ENCODE measurements around the gene SLCO3A1.

SLCO3A1 gene

GRCh38 chr15:91922646-91923547 lies 69.4 kb downstream of the SLCO3A1 start:
- DNase-seq (ENCODE audit: low read depth), result no peak
- H3K4me3 ChIP-seq (ENCODE audit: low read length), result no peak overlapping the region
- TF ChIP-seq, protein P1, sequence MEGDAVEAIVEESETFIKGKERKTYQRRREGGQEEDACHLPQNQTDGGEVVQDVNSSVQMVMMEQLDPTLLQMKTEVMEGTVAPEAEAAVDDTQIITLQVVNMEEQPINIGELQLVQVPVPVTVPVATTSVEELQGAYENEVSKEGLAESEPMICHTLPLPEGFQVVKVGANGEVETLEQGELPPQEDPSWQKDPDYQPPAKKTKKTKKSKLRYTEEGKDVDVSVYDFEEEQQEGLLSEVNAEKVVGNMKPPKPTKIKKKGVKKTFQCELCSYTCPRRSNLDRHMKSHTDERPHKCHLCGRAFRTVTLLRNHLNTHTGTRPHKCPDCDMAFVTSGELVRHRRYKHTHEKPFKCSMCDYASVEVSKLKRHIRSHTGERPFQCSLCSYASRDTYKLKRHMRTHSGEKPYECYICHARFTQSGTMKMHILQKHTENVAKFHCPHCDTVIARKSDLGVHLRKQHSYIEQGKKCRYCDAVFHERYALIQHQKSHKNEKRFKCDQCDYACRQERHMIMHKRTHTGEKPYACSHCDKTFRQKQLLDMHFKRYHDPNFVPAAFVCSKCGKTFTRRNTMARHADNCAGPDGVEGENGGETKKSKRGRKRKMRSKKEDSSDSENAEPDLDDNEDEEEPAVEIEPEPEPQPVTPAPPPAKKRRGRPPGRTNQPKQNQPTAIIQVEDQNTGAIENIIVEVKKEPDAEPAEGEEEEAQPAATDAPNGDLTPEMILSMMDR (conservative IDR thresholded peaks at IDR 0.05; ENCODE audit: low read depth, low read length), result no peak

DNA sequence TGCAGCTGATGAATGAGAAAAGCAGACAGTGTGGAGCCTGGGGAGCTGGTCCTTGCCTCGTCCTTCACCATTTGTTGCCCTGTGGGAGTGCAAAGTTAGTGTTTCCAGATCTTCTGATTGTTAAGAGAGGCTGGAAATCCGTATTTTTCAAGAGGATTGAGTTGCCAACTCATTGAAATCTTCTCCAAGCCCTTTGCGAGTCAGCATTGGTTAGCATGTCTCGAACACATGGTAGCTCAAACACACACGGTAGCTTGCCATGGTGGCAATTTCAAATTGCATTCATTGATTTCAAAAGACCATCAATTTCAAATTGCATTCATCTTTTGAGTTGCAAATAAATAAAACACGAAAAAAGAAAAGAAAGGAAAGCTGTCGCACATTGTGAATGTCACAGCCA lies 70.7 kb downstream of the SLCO3A1 start:
- DNase-seq (ENCODE audit: low read depth), result no peak
- TF ChIP-seq, protein P1 (conservative IDR thresholded peaks at IDR 0.05; ENCODE audit: low read depth, low read length), result no peak
- no peak overlapping the region for H3K4me3 ChIP-seq (ENCODE audit: low read length)

DNA sequence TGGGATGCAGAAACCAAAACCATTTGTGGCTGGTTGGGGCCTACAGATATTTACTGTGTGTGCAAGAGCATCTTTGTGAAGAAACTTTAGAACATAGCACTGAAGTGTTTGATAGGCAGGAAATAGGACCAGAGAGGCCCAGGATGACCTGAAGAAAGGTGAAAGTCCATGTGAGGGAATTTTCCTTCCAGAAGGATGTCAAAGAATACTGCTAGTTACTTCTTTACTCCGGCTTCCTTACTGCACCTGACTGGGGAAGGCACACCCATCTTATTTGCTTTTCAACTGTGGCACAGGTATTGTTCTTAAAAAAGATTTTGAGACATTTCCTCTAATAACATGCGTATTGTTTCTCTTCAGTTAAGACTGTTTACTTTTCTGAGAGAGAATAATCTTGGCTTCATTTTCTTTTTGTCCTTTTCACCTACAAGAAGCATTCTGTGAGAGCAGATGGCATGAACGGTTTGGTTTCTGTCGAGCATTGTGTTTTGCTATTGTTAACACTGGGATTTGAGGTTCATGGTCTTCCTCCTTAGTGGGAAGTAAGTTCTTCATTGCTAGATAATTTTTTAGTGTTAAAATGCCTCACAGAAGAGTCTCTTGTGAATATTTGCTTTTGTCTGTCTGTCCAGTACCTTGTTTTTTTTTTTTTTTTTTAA lies 71.5 kb downstream of the SLCO3A1 start:
- DNase-seq (ENCODE audit: low read depth), result no peak
- no peak overlapping the region for H3K4me3 ChIP-seq (ENCODE audit: low read length)
- TF ChIP-seq, protein P1 (conservative IDR thresholded peaks at IDR 0.05; ENCODE audit: low read depth, low read length), result no peak

- TF ChIP-seq, protein P1 (conservative IDR thresholded peaks at IDR 0.05; ENCODE audit: low read depth, low read length), result no peak
- no peak overlapping the region for H3K4me3 ChIP-seq (ENCODE audit: low read length)
- no peak for DNase-seq (ENCODE audit: low read depth)
Measured at GRCh38 chr15:91925794-91926193, 72.3 kb downstream of the SLCO3A1 start.

- TF ChIP-seq, protein P1 (conservative IDR thresholded peaks at IDR 0.05; ENCODE audit: low read depth, low read length), result no peak
- H3K4me3 ChIP-seq (ENCODE audit: low read length), result no peak overlapping the region
- DNase-seq (ENCODE audit: low read depth), result no peak
Measured at GRCh38 chr15:91926908-91927270, 73.4 kb downstream of the SLCO3A1 start.

GRCh38 chr15:91927585-91927984 lies 74.1 kb downstream of the SLCO3A1 start:
- TF ChIP-seq, protein P1 (conservative IDR thresholded peaks at IDR 0.05; ENCODE audit: low read depth, low read length), result no peak
- DNase-seq (ENCODE audit: low read depth), result no peak
- H3K4me3 ChIP-seq (ENCODE audit: low read length), result no peak overlapping the region

Measured in retinal pigment epithelial cell (primary cell).